Thoracic aorta (tissue), 2 donors: ENCODE data around the gene RALGAPA2. TPM values are rescaled to one million over a fixed set of nuclear protein-coding genes. Genes with fewer than 3 reads are reported as not detected.

Source experiments
- ATAC-seq: fragments of 150-250 bp; one replicate; pipeline ENCODE4 v1.8.0; 2017; ENCODE audit warnings: low read depth; ENCODE audit not compliant: insufficient number of reproducible peaks, low FRiP score
- DNase-seq: peaks from one replicate; pipeline ENCODE4 v3.0.0-alpha.2; 2020; ENCODE audit warnings: low spot score
- H3K27ac ChIP-seq, 2 donors: fragments of 200-600 bp; sonication (generic); 1 replicate in 1 of 2; 2 replicates in 1 of 2; pipeline ENCODE4 v1.5.1; 2016; ENCODE audit warnings: mild to moderate bottlenecking in 2 of 2, moderate library complexity in 2 of 2
- H3K27me3 ChIP-seq: fragments of 200-600 bp; sonication (generic); replicated peaks from 2 replicates; pipeline ENCODE4 v1.6.0; 2016; ENCODE audit warnings: mild to moderate bottlenecking; ENCODE audit not compliant: insufficient read depth
- H3K36me3 ChIP-seq: fragments of 200-600 bp; sonication (generic); one replicate; pipeline ENCODE4 v1.5.1; 2016
- H3K4me1 ChIP-seq, 2 donors: fragments of 200-600 bp; sonication (generic); 1 replicate in 1 of 2; 2 replicates in 1 of 2; pipeline versions ENCODE4 v1.5.1 to v1.6.0; 2016; ENCODE audit warnings: low read depth in 2 of 2, mild to moderate bottlenecking in 1 of 2; ENCODE audit not compliant: control insufficient read depth in 1 of 2
- H3K4me3 ChIP-seq: fragments of 200-600 bp; sonication (generic); 2 replicates; pipeline ENCODE4 v1.5.1; 2016; ENCODE audit warnings: mild to moderate bottlenecking
- H3K9me3 ChIP-seq: fragments of 200-600 bp; sonication (generic); 2 replicates; pipeline ENCODE4 v1.5.1; 2016
- CTCF ChIP-seq: fragments of 200-600 bp; sonication (generic); IDR thresholded peaks from one replicate; pipeline ENCODE4 v1.5.1; 2019; ENCODE audit warnings: antibody characterized with exemption
- total RNA-seq, 2 donors: library from RNA; depleted of rRNA; stranded (reverse); fragments of >200 nt; gene quantifications; one replicate each; pipeline versions ENCODE4 v1.1.0 to v1.2.3, GENCODE V29; 2016

Gene RALGAPA2
- total RNA-seq, 2 donors from 2014 or later, result 20.3 to 48.3 TPM

GRCh38 chr20:20446425-20447015 is 265.9 kb downstream of the RALGAPA2 start:
- H3K27ac ChIP-seq, result no peak overlapping the region
- no peaks in the 10 kb centered on the region for H3K27me3 ChIP-seq
- H3K9me3 ChIP-seq, result no peaks in the 10 kb centered on the region
- no peaks in the 10 kb centered on the region for H3K4me1 ChIP-seq
- DNase-seq (no peak), ATAC-seq (no peak)
- no peaks in the 10 kb centered on the region for H3K36me3 ChIP-seq
- TF ChIP-seq CTCF, result no peak
- H3K4me3 ChIP-seq, result no peak overlapping the region

- H3K9me3 ChIP-seq, result no peaks in the 10 kb centered on the region
- no peaks in the 10 kb centered on the region for H3K27me3 ChIP-seq
- DNase-seq (no peak), ATAC-seq (no peak)
- TF ChIP-seq CTCF, result no peak
- H3K4me1 ChIP-seq, result no peaks in the 10 kb centered on the region
- no peaks in the 10 kb centered on the region for H3K36me3 ChIP-seq
- H3K27ac ChIP-seq, result no peak overlapping the region
- no peak overlapping the region for H3K4me3 ChIP-seq
Measured at GRCh38 chr20:20446001-20446400, 266.4 kb downstream of the RALGAPA2 start.

GRCh38 chr20:20443504-20443903 is 268.9 kb downstream of the RALGAPA2 start:
- H3K36me3 ChIP-seq, result no peaks in the 10 kb centered on the region
- TF ChIP-seq CTCF, result no peak
- no peaks in the 10 kb centered on the region for H3K9me3 ChIP-seq
- H3K27ac ChIP-seq, result no peak overlapping the region
- ATAC-seq, result no peak
- no peaks in the 10 kb centered on the region for H3K27me3 ChIP-seq
- no peaks in the 10 kb centered on the region for H3K4me1 ChIP-seq
- no peak for DNase-seq
- H3K4me3 ChIP-seq, result no peak overlapping the region

GRCh38 chr20:20442466-20442865 is 270.0 kb downstream of the RALGAPA2 start:
- no peaks in the 10 kb centered on the region for H3K36me3 ChIP-seq
- no peaks in the 10 kb centered on the region for H3K27me3 ChIP-seq

More at GRCh38 chr20:20442466-20442865, 270.0 kb downstream of the RALGAPA2 start:
- Histone ChIP-seq H3K4me3 (no peak overlapping the region), H3K9me3 (no peaks in the 10 kb centered on the region), H3K27ac (no peak overlapping the region), H3K4me1 (no peaks in the 10 kb centered on the region)
- no peak for DNase-seq
- no peak for TF ChIP-seq CTCF
- no peak for ATAC-seq
